GM21447 (cell line): ENCODE results near the gene ANKRD40.
"Not testable (repeated sequence)": the region's sequence is repeated elsewhere in the genome, so short reads cannot be mapped to it uniquely, and the experiment has no call there.

Source experiments
- ATAC-seq: cut with Tn5 transposase; IDR thresholded peaks from one replicate; pipeline ENCODE4 v1.9.1; 2021; ENCODE audit not compliant: unreplicated experiment

Gene ANKRD40

GRCh38 chr17:50707289-50708049, at the start of gene ANKRD40:
Gene ANKRD40, minus strand, starts transcription at chr17:50707914. Its CDS starts 260 bp downstream, at chr17:50707654.
- peak; percentile 76 for ATAC-seq

GRCh38 chr17:50754521-50754920, 46.8 kb upstream of the ANKRD40 start:
- no peak for ATAC-seq

GRCh38 chr17:50749245-50749644, 41.5 kb upstream of the ANKRD40 start:
- no peak for ATAC-seq

GRCh38 chr17:50745631-50746030, 37.9 kb upstream of the ANKRD40 start:
- ATAC-seq = no peak

- no peak for ATAC-seq
Measured at GRCh38 chr17:50739098-50739497, 31.4 kb upstream of the ANKRD40 start.

GRCh38 chr17:50737118-50737698, 29.5 kb upstream of the ANKRD40 start:
- ATAC-seq = no peak

GRCh38 chr17:50735287-50735686, 27.6 kb upstream of the ANKRD40 start:
- no peak for ATAC-seq

GRCh38 chr17:50731575-50732460, 24.1 kb upstream of the ANKRD40 start:
- ATAC-seq = no peak

GRCh38 chr17:50728881-50729765, 21.4 kb upstream of the ANKRD40 start:
- ATAC-seq = no peak

GRCh38 chr17:50728112-50728429, 20.4 kb upstream of the ANKRD40 start:
- no peak for ATAC-seq

GRCh38 chr17:50725769-50726655, 18.3 kb upstream of the ANKRD40 start:
- no peak for ATAC-seq

GRCh38 chr17:50724622-50725021, 16.9 kb upstream of the ANKRD40 start:
- not testable (repeated sequence) for ATAC-seq

- no peak for ATAC-seq
Measured at GRCh38 chr17:50722746-50723145, 15.0 kb upstream of the ANKRD40 start.

- no peak for ATAC-seq
Measured at GRCh38 chr17:50721194-50722010, 13.7 kb upstream of the ANKRD40 start.

- no peak for ATAC-seq
Measured at GRCh38 chr17:50719924-50720794, 12.4 kb upstream of the ANKRD40 start.

- ATAC-seq = peak; percentile 75
Measured at GRCh38 chr17:50719144-50719923, 11.6 kb upstream of the ANKRD40 start, which contains the start of gene LUC7L3. Gene LUC7L3, plus strand, starts transcription at chr17:50719603. Its CDS starts 130 bp downstream, at chr17:50719733.

- no peak for ATAC-seq
Measured at GRCh38 chr17:50715471-50715870, 7.8 kb upstream of the ANKRD40 start.
